Naive B cell (primary cell): Measurements from ENCODE around the gene GRAMD1B. TPM values are rescaled to one million over a fixed set of nuclear protein-coding genes. Genes with fewer than 3 reads are reported as not detected.
A peak's percentile ranks its signal among the peaks of the same experiment; 100 is the strongest.

ENCODE experiments used
- ATAC-seq, 2 donors: fragments of 150-1000 bp; cut with Tn5 transposase; 2 replicates each; pipeline ENCODE4 v1.10.0; 2021; ENCODE audit warnings: low read depth in 2 of 2, mild to moderate bottlenecking in 2 of 2, moderate library complexity in 2 of 2
- DNase-seq: peaks from one replicate; pipeline ENCODE4 v3.0.0; 2022
- H3K27ac Mint-ChIP-seq, 6 donors: one replicate each; pipeline ENCODE4 v1.8.0; 2020 to 2022; ENCODE audit warnings: mild to moderate bottlenecking in 6 of 6, mixed read lengths in 6 of 6, moderate library complexity in 5 of 6, inconsistent platforms in 2 of 6
- H3K27me3 Mint-ChIP-seq, 3 donors: one replicate each; pipeline ENCODE4 v1.8.0; 2021 to 2022; ENCODE audit warnings: mixed read lengths in 3 of 3, mild to moderate bottlenecking in 1 of 3
- H3K36me3 Mint-ChIP-seq, 2 donors: one replicate each; pipeline ENCODE4 v1.8.0; 2020 to 2022; ENCODE audit warnings: mixed read lengths in 2 of 2, inconsistent platforms in 1 of 2, mild to moderate bottlenecking in 1 of 2
- H3K4me1 Mint-ChIP-seq, 3 donors: one replicate each; pipeline ENCODE4 v1.8.0; 2020 to 2022; ENCODE audit warnings: mixed read lengths in 3 of 3, inconsistent platforms in 1 of 3, mild to moderate bottlenecking in 1 of 3, moderate library complexity in 1 of 3
- H3K4me3 Mint-ChIP-seq, 8 donors: one replicate each; pipeline ENCODE4 v1.8.0; 2020 to 2022; ENCODE audit warnings: mild to moderate bottlenecking in 8 of 8, mixed read lengths in 8 of 8, moderate library complexity in 8 of 8, inconsistent platforms in 2 of 8
- H3K9me3 Mint-ChIP-seq, 7 donors: one replicate each; pipeline ENCODE4 v1.8.0; 2020 to 2022; ENCODE audit warnings: mixed read lengths in 7 of 7, mild to moderate bottlenecking in 5 of 7, inconsistent platforms in 2 of 7, moderate library complexity in 1 of 7
- polyA plus RNA-seq, 6 donors: library from polyadenylated mRNA; unstranded; fragments of 300-500 nt; fragmentation: Illumina TruSeq; gene quantifications; one replicate each; pipeline ENCODE4 v1.2.3, GENCODE V29; 2021; ENCODE audit warnings: low read depth in 6 of 6

The GRAMD1B gene
- polyA plus RNA-seq, 6 donors from 2014 or later: 0.84 TPM; not detected in 5

DNA sequence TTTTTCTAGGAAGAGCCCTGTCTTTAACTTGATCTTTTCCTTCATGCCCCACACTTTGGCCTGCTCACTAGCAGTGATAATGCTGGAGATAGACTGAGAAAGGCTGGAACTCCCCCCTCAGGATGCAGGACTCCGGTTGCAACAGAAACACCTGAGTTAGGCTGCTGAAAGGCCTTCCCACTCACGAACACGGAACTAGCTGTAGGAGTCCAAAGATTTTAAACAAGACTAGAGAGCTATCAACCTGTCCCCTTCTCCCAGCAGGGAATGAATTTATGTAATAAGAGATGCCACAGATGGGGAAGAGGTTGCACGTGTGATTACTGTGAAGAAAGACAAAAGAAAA is 211.4 kb downstream of the GRAMD1B start:
- no peak overlapping the region for H3K4me3 Mint-ChIP-seq
- DNase-seq (no peak), ATAC-seq (no peak)
- H3K4me1 Mint-ChIP-seq: peaks cover 3 to 6% (median 5%) of the 10 kb centered on the region in 3 donors
- peaks cover 0 to 2% (median 0%) of the 10 kb centered on the region in 7 donors for H3K9me3 Mint-ChIP-seq
- peaks cover 20 to 76% (median 59%) of the 10 kb centered on the region in 3 donors for H3K27me3 Mint-ChIP-seq
- H3K36me3 Mint-ChIP-seq: no peaks in the 10 kb centered on the region
- H3K27ac Mint-ChIP-seq: no peak overlapping the region

DNA sequence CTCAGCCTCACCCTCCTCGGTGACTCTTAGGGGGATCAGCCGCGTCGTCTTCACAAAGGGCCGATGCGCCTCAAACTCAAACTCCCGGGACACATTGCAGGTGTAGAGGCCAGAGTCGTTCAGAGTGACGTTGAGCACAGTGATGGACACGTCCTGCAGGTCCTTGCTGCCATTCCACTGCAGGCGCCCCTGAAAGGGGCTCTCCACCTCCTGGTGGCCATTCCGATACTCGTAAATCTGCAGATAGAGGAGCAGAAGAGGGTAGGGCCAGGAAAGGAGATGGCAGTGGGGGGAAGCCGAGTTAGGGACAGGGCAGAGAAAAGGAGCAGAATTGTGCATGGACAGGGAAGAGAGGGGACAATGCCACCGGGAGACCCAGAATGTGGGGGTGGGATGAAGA is 212.4 kb downstream of the GRAMD1B start:
- Mint-ChIP-seq H3K36me3 (no peaks in the 10 kb centered on the region), H3K27me3 (peaks cover 25 to 76% (median 59%) of the 10 kb centered on the region in 3 donors), H3K27ac (no peak overlapping the region), H3K4me3 (no peak overlapping the region), H3K9me3 (peaks cover 0 to 2% (median 0%) of the 10 kb centered on the region in 7 donors), H3K4me1 (peaks cover 3 to 6% (median 5%) of the 10 kb centered on the region in 3 donors)
- DNase-seq: no peak
- no peak for ATAC-seq

DNA sequence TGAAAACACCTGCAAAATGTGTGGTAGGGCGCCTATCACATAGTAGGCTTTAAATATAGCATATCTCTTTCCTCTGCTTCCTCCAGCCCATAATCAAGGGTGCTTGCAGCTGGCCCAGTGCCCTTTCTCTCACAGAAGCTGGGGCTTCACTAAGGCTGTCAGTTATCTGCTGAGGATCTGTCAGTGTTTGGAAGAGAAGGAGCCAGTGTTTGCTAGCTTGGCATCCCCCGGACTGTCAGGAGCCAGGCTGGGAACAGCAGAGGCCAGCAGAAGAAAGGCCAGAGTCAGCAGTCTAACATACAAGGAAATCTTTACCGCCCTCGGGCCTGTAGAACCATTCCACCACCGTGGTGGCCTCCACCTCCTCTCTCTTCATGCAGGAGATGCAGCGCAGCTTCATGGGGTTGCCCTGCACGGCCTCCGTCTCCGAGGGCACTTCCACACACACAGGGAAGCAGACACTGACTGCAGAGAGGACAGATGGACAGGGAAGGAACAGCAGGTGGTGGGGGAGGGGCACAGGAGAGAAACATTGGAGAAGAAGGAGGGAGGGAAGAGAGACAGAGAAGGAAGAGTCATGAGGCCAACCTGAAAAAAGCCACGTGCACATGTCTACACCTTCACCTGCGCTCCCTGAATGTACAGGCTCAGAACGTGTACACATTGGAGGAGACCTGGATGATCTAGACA is 215.4 kb downstream of the GRAMD1B start:
- H3K36me3 Mint-ChIP-seq: no peaks in the 10 kb centered on the region
- H3K9me3 Mint-ChIP-seq: no peaks in the 10 kb centered on the region
- H3K4me3 Mint-ChIP-seq: no peak overlapping the region
- no peak overlapping the region for H3K27ac Mint-ChIP-seq
- H3K4me1 Mint-ChIP-seq: peaks cover 3 to 6% (median 5%) of the 10 kb centered on the region in 3 donors
- no peak for ATAC-seq
- H3K27me3 Mint-ChIP-seq: peaks cover 21 to 52% (median 41%) of the 10 kb centered on the region in 3 donors
- no peak for DNase-seq

DNA sequence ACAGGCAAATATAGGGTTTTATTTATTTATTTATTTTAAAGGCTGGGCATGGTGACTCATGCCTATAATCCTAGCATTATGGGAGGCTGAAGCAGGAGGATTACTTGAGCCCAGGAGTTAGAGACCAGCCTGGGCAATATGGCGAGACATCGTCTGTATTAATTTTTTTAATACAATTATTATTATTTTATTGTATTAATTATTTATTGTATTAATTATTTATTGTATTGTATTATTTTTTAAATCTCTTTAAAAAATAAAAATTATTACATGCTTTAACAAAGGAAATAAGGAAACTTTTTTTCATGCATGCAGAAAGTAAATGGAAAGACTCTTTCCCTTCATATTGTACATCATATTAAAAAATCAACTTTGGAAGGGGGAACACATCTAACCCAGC is 220.8 kb downstream of the GRAMD1B start:
- Mint-ChIP-seq H3K27me3 (peaks cover 45 to 50% (median 49%) of the 10 kb centered on the region in 3 donors), H3K9me3 (peaks cover 0 to 10% (median under 1%) of the 10 kb centered on the region in 7 donors), H3K27ac (no peak overlapping the region), H3K4me3 (no peak overlapping the region), H3K4me1 (peaks cover 0 to 14% (median 4%) of the 10 kb centered on the region in 3 donors), H3K36me3 (peaks cover 0 to 2% of the 10 kb centered on the region in 2 donors)
- DNase-seq (no peak), ATAC-seq (no peak)

DNA sequence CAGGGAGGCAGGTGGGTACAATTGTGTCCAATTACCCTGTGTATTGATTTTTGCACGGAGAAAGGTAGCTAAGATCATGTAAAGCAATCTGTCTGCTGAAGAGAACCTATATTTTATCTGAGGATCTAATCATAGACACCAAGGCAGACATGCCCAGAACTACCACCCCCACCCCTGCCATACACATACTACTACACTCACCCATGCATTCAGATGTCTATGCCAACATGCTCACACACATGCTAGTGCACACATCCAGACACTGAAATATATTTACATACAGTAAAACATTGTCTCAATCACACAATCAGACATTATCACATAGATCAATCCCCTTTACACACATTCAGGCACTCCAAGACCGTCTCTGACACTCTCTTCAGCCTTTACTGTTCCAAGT is 222.5 kb downstream of the GRAMD1B start:
- Mint-ChIP-seq H3K4me3 (peak overlapping the region in 5 of 8 donors; percentile 6 to 78 (median 68)), H3K36me3 (peaks cover 0 to 7% of the 10 kb centered on the region in 2 donors), H3K9me3 (peaks cover 0 to 16% (median 4%) of the 10 kb centered on the region in 7 donors), H3K4me1 (peaks cover 0 to 14% (median 4%) of the 10 kb centered on the region in 3 donors), H3K27me3 (peaks cover 36 to 45% (median 45%) of the 10 kb centered on the region in 3 donors), H3K27ac (no peak overlapping the region)
- ATAC-seq (no peak), DNase-seq (no peak)

DNA sequence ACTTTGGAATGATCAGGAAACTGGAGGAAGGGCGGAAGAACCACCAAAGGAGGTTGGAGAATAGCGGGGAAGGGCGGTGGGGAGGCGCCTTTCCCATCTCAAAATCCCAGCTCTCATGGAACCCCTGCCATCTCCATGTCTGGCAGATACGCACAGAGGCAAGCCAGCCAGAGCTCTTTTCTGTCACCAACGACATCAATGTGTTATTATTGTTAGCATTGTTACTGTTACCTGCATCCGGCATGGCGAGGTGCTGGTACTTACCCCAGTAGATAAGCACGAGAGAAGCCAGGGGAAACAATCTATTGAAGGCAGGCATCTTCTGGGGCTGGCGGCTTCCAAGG is 223.4 kb downstream of the GRAMD1B start:
- Mint-ChIP-seq H3K4me3 (peak overlapping the region; percentile 8 to 88 (median 74)), H3K27ac (no peak overlapping the region), H3K36me3 (peaks cover 0 to 14% of the 10 kb centered on the region in 2 donors)

DNA sequence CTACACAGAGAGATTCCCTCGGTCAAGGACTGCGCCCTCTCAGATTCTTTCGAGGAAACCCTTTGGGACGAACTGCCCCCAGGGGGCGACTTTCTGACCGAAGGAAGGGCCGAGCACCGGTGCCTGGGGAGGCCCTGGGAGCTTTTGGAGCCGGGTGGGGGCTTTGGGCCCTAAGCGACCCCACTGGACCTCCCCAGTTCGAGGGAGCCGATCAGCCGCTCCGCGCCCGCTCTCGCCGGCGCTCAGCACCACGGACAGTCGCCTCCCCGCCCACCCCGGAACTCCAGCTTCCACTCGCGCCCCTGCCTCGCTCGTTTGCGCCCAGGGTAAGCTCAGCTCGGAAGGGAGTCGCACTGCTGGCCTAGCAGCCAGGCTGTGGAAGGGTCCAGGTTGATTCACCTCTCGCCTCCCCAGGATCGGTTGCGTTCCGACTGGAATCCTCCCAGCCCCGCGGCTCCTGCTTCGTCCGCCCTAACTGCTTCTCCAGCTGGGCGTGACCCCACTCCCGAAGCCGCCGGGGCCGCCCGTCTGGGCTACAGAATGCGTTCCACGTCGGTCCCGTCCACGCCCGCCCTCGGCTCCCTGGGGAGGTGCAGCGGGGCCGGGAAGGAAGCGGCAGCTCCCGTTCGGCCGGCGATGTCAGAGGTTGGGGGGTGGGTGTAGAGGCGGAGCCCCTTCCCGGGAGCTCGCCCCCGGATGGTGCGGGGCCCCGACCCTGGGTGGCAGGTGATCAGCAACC is 223.9 kb downstream of the GRAMD1B start:
- ATAC-seq (peak; percentile 43 to 50), DNase-seq (no peak)
- peaks cover 43 to 45% (median 45%) of the 10 kb centered on the region in 3 donors for H3K27me3 Mint-ChIP-seq
- peaks cover 0 to 20% of the 10 kb centered on the region in 2 donors for H3K36me3 Mint-ChIP-seq
- H3K9me3 Mint-ChIP-seq: peaks cover 8 to 25% (median 14%) of the 10 kb centered on the region in 7 donors
- peak overlapping the region in 7 of 8 donors; percentile 45 to 88 (median 76) for H3K4me3 Mint-ChIP-seq
- H3K27ac Mint-ChIP-seq: no peak overlapping the region
- peaks cover 4 to 20% (median 6%) of the 10 kb centered on the region in 3 donors for H3K4me1 Mint-ChIP-seq

More for the DNA sequence above, 223.4 kb downstream of the GRAMD1B start:
- peaks cover 43 to 45% (median 45%) of the 10 kb centered on the region in 3 donors for H3K27me3 Mint-ChIP-seq
- no peak for ATAC-seq
- peaks cover under 1 to 15% (median 4%) of the 10 kb centered on the region in 3 donors for H3K4me1 Mint-ChIP-seq
- H3K9me3 Mint-ChIP-seq: peaks cover 3 to 20% (median 8%) of the 10 kb centered on the region in 7 donors
- no peak for DNase-seq

DNA sequence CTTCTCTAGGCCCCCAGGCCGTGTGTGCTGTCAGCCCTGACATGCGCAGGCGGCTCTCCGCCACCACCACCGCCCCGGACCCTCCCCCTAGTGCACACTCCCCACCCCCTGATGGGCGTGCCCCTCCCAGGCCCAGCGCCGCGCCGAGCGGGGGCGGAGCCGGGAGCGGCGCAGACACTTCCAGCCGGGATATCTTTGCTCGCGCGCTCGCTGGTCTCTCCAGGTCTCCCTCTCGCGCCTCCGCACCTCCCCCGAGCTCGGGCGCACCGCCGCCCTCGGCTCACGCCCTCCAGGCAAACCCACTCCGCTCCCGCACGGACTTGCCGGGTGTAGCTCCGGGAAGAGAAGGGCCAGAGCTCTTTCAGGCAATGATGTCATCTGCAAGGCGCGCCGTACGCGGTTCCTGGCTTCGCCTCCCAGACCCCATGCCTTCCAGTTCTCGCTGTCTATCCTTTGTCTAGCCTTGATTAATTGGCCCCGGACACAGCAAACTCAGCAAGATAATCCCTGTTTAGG is 224.6 kb downstream of the GRAMD1B start, which contains the start of gene SCN3B:
Gene SCN3B, minus strand, starts transcription at position 59 of the 516 bp plus-strand sequence. CDS start 823 bp downstream, outside the sequence.
- Mint-ChIP-seq H3K36me3 (peaks cover 0 to 25% of the 10 kb centered on the region in 2 donors), H3K27me3 (peaks cover 43 to 45% (median 45%) of the 10 kb centered on the region in 3 donors), H3K9me3 (peaks cover 12 to 32% (median 17%) of the 10 kb centered on the region in 7 donors), H3K4me3 (peak within 1 kb of the TSS; percentile 68 to 88 (median 76)), H3K27ac (no peak within 1 kb of the TSS), H3K4me1 (peaks cover 4 to 27% (median 10%) of the 10 kb centered on the region in 3 donors)
- ATAC-seq (peak in 1 of 2 donors; percentile 48), DNase-seq (peak; percentile 2)

DNA sequence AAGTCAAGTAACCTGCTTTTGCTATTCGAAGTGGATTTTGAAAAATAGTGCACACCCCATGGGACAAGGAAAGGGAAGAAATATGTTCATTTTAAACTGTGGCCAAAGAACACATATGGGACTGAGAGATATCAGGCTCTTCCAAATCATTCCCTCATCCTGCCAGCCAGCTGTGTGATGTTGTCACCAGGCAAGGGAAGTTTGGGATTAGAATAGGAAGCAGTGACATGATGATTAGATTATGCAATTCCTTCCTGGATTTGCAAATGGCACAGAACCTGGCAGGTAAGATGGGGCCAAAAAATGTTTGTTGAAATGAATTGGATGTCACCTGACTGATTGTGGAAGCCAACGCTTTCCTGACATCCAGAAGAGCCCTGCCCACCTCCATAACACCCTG is 229.2 kb downstream of the GRAMD1B start:
- H3K4me1 Mint-ChIP-seq: peaks cover 10 to 27% (median 14%) of the 10 kb centered on the region in 3 donors
- H3K9me3 Mint-ChIP-seq: peaks cover 20 to 54% (median 28%) of the 10 kb centered on the region in 7 donors
- ATAC-seq (no peak), DNase-seq (no peak)
- H3K4me3 Mint-ChIP-seq: no peak overlapping the region
- H3K27ac Mint-ChIP-seq: peak overlapping the region in 1 of 6 donors; percentile 13
- H3K27me3 Mint-ChIP-seq: peaks cover 16 to 23% (median 17%) of the 10 kb centered on the region in 3 donors
- peaks cover 0 to 33% of the 10 kb centered on the region in 2 donors for H3K36me3 Mint-ChIP-seq

DNA sequence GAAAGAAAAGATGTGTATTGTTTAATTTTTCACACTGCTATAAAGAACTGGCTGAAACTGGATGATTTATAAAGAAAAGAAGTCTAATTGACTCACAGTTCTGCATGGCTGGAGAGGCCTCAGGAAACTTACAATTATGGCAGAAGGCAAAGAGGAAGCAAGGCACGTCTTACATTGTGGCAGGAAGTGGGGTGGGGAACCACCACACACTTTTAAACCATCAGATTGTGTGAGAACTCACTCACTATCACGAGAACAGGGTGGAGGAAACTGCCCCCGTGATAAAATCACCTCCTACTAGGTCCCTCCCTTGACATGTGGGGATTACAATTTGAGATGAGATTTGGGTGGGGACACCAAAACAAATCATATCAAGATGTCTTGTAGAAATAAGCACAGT is 229.9 kb downstream of the GRAMD1B start:
- peaks cover 20 to 54% (median 28%) of the 10 kb centered on the region in 7 donors for H3K9me3 Mint-ChIP-seq
- ATAC-seq (peak; percentile 98), DNase-seq (peak; percentile 41)
- peak overlapping the region in 5 of 6 donors; percentile 49 to 91 (median 62) for H3K27ac Mint-ChIP-seq
- H3K4me1 Mint-ChIP-seq: peaks cover 7 to 23% (median 14%) of the 10 kb centered on the region in 3 donors
- peak overlapping the region in 5 of 8 donors; percentile 25 to 70 (median 45) for H3K4me3 Mint-ChIP-seq
- H3K36me3 Mint-ChIP-seq: peaks cover 0 to 33% of the 10 kb centered on the region in 2 donors
- H3K27me3 Mint-ChIP-seq: peaks cover 14 to 19% (median 14%) of the 10 kb centered on the region in 3 donors

DNA sequence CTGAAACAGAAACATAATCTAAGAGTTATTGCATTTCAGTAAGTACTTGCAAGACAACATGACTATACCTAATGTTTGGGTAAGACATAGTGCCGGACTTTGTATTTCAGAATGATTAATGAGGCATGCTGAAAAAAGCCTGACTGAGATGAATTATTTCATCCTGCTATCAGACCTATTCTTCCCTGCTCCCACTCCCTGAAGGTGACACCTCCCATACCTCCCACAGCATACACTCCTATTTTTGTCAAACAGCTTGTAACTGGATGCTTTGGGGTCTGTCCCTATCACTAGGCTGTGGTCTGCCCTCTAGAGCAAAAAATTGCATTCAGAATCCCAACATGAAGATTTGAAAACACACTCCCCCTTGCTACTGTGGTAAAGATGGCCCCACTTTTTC is 235.2 kb downstream of the GRAMD1B start:
- peaks cover 0 to 8% of the 10 kb centered on the region in 2 donors for H3K36me3 Mint-ChIP-seq
- no peak overlapping the region for H3K4me3 Mint-ChIP-seq
- H3K4me1 Mint-ChIP-seq: peaks cover 0 to 1% (median 1%) of the 10 kb centered on the region in 3 donors
- DNase-seq (no peak), ATAC-seq (no peak)
- H3K27ac Mint-ChIP-seq: no peak overlapping the region
- H3K27me3 Mint-ChIP-seq: peaks cover 0 to 16% (median 11%) of the 10 kb centered on the region in 3 donors
- peaks cover 5 to 22% (median 12%) of the 10 kb centered on the region in 7 donors for H3K9me3 Mint-ChIP-seq

DNA sequence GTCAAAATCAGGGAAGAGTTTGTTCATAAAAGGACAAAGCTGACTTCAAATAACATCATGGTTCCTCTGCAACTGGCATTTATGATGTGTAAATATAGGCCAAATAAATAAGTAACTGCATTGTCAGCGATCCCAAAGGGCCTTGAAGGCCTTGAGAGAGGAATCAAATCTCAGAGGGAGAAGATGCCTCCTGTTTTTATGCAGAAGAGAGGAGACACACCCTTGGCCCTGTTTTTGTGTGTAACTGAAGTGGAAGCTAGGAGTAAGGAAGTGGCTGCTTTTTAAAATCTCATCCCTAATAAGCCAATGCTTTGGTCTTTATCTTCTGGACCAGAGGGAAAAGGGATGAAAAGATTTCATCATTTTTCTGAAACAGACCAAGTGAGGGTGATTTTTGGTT is 240.0 kb downstream of the GRAMD1B start:
- no peaks in the 10 kb centered on the region for H3K36me3 Mint-ChIP-seq
- H3K27me3 Mint-ChIP-seq: peaks cover 8 to 20% (median 8%) of the 10 kb centered on the region in 3 donors
- ATAC-seq (no peak), DNase-seq (no peak)
- H3K27ac Mint-ChIP-seq: no peak overlapping the region
- peaks cover 0 to 2% (median 0%) of the 10 kb centered on the region in 7 donors for H3K9me3 Mint-ChIP-seq
- no peak overlapping the region for H3K4me3 Mint-ChIP-seq
- H3K4me1 Mint-ChIP-seq: no peaks in the 10 kb centered on the region

DNA sequence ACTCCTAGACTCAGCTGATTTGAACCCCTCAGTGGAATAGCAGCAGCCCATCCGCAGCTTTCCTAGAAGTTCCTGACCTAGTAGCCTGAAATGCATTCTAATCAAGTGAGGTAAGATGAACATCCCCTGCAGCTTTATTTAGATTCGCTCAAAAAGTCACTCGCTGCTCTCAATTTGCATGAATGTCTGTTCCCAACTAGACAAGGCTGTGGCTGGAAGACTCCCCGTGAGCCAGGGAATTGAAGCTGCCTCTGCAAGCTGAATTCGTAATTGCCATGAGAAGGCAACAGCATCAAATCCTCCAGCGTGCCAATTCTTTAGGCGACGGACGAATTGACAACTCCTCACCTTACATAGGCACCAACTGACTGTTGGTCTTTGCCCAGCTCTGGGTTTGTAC is 241.5 kb downstream of the GRAMD1B start:
- Mint-ChIP-seq H3K36me3 (no peaks in the 10 kb centered on the region), H3K4me3 (peak overlapping the region in 1 of 8 donors; percentile 12), H3K27me3 (peaks cover 19 to 24% (median 19%) of the 10 kb centered on the region in 3 donors), H3K4me1 (no peaks in the 10 kb centered on the region), H3K9me3 (peaks cover 0 to 1% (median 0%) of the 10 kb centered on the region in 7 donors), H3K27ac (no peak overlapping the region)
- DNase-seq (no peak), ATAC-seq (no peak)
